Progenitor cell of endocrine pancreas (in vitro differentiated cells): Measurements from ENCODE around the gene GPR45. TPM values are rescaled to one million over a fixed set of nuclear protein-coding genes. Genes with fewer than 3 reads are reported as not detected.

Experiments used
- DNase-seq: peaks from one replicate; pipeline ENCODE4 v3.0.0; 2021; ENCODE audit warnings: low spot score; ENCODE audit not compliant: unreplicated experiment
- H3K27ac Mint-ChIP-seq: 2 replicates; pipeline ENCODE4 v1.8.0; 2021; ENCODE audit warnings: mild to moderate bottlenecking, moderate library complexity, mixed read lengths
- H3K27me3 Mint-ChIP-seq: 2 replicates; pipeline ENCODE4 v1.8.0; 2021; ENCODE audit warnings: mixed read lengths
- H3K36me3 Mint-ChIP-seq: 2 replicates; pipeline ENCODE4 v1.8.0; 2022; ENCODE audit warnings: mixed read lengths; ENCODE audit not compliant: insufficient read depth
- H3K4me1 Mint-ChIP-seq: 2 replicates; pipeline ENCODE4 v1.8.0; 2021; ENCODE audit warnings: low read depth, mixed read lengths
- H3K4me3 Mint-ChIP-seq: 2 replicates; pipeline ENCODE4 v1.8.0; 2021; ENCODE audit warnings: low read depth, mild to moderate bottlenecking, moderate library complexity, mixed read lengths
- H3K9me3 Mint-ChIP-seq: 2 replicates; pipeline ENCODE4 v1.8.0; 2021; ENCODE audit warnings: low read depth, mixed read lengths
- total RNA-seq: library from RNA; stranded (reverse); gene quantifications from 2 replicates; pipeline ENCODE4 v1.2.1, GENCODE V29; 2021
- TF ChIP-seq, protein P1 (sequence below): fragments of 200-600 bp; sonication (generic); IDR thresholded peaks from one replicate; pipeline ENCODE4 v1.5.0; 2021; ENCODE audit warnings: antibody characterized with exemption, mild to moderate bottlenecking; ENCODE audit not compliant: unreplicated experiment

GPR45 gene
- total RNA-seq, 1 donor from 2014 or later, result not detected

DNA sequence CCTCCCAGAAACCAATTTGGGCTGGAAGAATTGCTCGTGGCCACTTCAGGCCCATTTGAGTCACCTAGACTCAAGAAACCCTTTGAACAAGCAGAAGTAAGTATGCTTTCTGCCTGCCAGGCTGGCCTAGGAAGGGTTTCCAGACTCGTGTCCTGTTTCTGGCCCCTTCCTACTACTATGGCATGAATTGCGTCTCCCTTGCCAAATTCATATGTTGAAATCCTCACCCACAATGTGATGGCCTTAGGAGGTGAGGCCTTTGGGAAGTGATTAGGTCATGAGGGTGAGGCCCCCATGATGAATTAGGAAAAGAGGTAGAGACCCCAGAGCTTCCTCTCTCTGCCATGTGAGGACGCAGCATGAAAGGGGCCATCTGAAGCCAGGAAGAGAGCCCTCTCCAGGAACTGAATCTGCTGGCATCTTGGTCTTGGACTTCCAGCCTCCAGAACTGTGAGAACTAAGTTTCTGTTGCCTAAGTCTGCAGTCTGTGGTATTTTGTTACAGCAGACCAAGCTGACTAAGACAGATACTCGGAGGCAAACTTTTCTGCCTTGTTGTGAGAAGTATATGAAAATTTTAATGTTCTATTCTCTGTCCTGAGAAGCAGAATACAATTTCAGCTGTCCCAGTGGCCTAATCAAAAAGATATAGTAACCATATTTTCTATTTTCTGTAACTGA is 13.1 kb downstream of the GPR45 start:
- TF ChIP-seq, protein P1, sequence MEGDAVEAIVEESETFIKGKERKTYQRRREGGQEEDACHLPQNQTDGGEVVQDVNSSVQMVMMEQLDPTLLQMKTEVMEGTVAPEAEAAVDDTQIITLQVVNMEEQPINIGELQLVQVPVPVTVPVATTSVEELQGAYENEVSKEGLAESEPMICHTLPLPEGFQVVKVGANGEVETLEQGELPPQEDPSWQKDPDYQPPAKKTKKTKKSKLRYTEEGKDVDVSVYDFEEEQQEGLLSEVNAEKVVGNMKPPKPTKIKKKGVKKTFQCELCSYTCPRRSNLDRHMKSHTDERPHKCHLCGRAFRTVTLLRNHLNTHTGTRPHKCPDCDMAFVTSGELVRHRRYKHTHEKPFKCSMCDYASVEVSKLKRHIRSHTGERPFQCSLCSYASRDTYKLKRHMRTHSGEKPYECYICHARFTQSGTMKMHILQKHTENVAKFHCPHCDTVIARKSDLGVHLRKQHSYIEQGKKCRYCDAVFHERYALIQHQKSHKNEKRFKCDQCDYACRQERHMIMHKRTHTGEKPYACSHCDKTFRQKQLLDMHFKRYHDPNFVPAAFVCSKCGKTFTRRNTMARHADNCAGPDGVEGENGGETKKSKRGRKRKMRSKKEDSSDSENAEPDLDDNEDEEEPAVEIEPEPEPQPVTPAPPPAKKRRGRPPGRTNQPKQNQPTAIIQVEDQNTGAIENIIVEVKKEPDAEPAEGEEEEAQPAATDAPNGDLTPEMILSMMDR, result no peak
- Mint-ChIP-seq H3K9me3 (peaks cover under 1% of the 10 kb centered on the region), H3K4me3 (no peak overlapping the region), H3K36me3 (peaks cover 2% of the 10 kb centered on the region), H3K4me1 (no peaks in the 10 kb centered on the region), H3K27me3 (no peaks in the 10 kb centered on the region), H3K27ac (no peak overlapping the region)
- no peak for DNase-seq

DNA sequence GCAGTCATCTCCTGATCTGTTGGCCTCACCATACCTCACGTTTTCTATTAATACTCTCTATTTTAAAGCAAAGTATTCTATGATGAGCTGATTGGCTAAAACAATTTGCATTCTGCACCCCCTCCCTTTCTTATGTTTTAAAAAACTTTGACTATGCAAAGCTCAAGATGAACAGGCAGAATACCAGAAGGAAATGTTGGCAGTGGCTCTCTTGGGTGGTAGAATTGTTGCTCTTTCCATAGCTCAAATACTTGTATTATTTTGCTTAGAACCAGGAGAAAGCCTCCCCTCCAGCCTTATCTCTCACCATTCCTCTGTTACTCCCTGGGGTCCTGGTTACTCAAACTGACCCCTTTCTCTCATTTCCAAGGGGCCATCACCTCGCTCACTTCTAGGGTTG is 14.4 kb downstream of the GPR45 start:
- H3K4me1 Mint-ChIP-seq, result no peaks in the 10 kb centered on the region
- TF ChIP-seq, protein P1, result no peak
- H3K36me3 Mint-ChIP-seq, result no peaks in the 10 kb centered on the region
- H3K9me3 Mint-ChIP-seq, result no peaks in the 10 kb centered on the region
- no peaks in the 10 kb centered on the region for H3K27me3 Mint-ChIP-seq
- H3K27ac Mint-ChIP-seq, result no peak overlapping the region
- DNase-seq, result no peak
- H3K4me3 Mint-ChIP-seq, result no peak overlapping the region

DNA sequence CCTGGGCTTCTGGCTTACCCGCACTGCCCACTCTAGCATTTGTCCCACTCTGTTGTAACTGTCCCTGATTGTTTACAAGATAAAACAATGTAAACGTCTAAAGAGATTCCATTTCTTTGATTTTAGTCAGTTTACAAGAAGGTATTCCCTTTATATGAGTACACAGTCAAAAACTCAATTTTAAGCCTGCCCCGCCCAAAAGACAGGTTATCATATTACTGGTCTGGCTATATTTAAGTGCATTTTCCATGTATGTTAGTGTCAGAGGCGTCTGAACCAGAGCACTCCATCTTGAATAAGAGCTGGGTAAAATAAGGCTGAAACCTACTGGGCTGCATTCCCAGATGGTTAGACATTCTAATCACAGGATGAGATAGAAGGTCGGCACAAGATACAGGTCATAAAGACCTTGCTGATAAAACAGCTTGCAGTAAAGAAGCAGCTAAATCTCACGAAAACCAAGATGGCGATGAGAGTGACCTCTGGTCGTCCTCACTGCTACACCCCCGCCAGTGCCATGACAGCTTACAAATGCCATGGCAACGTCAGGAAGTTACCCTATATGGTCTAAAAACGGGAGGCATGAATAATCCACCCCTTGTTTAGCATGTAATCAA is 15.0 kb downstream of the GPR45 start:
- H3K4me3 Mint-ChIP-seq, result no peak overlapping the region
- no peak overlapping the region for H3K27ac Mint-ChIP-seq
- H3K9me3 Mint-ChIP-seq, result no peaks in the 10 kb centered on the region
- no peaks in the 10 kb centered on the region for H3K36me3 Mint-ChIP-seq
- H3K4me1 Mint-ChIP-seq, result no peaks in the 10 kb centered on the region
- H3K27me3 Mint-ChIP-seq, result no peaks in the 10 kb centered on the region
- no peak for DNase-seq
- TF ChIP-seq, protein P1, result no peak

DNA sequence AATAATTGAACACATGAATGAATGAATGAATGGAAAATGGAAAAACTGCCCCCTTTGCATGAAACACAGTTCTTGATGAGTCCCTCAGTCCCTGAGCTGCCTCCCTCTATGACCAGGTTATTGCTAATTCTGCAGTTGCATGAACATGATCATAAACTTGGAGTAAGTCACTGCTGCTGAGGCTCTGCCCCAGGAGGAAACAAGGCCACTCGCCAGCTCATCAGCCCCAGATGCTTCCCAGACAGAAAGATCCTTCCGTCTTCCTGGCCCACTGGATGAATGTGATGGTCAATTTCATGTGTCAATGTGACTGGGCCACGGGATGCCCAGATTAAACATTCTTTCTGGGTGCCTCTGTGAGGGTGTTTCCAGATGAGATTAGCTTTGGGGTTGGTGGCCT is 16.4 kb downstream of the GPR45 start:
- H3K4me3 Mint-ChIP-seq, result no peak overlapping the region
- peaks cover 1% of the 10 kb centered on the region for H3K36me3 Mint-ChIP-seq
- no peak overlapping the region for H3K27ac Mint-ChIP-seq
- no peak for DNase-seq
- no peaks in the 10 kb centered on the region for H3K4me1 Mint-ChIP-seq
- no peaks in the 10 kb centered on the region for H3K9me3 Mint-ChIP-seq
- no peaks in the 10 kb centered on the region for H3K27me3 Mint-ChIP-seq
- TF ChIP-seq, protein P1, result no peak

DNA sequence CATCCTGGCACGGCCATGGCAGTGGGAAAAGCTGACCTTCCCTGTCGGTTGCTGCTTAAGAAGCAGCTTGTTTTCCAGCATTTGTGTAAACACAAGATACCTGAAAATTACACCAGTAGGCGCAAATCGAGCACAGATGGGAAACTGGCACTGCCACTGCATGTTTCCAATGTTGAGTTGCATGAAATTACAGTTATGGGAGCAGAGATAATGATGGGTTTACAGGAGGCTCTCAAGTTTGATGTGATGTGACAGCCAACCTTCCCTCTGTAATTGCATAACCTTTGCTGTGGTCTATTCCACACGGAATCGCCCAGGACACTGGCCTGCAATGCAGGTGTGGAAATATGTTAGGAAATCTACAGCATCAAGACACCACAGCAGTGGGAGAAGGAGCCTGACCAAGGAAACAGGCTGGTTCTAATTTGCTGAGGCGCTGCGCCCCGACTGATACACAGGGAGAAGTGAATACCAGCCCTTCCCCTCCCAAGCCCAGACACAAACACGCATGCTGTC is 17.4 kb downstream of the GPR45 start:
- no peak for DNase-seq
- Mint-ChIP-seq H3K4me1 (no peaks in the 10 kb centered on the region), H3K4me3 (no peak overlapping the region), H3K9me3 (no peaks in the 10 kb centered on the region), H3K27me3 (no peaks in the 10 kb centered on the region), H3K36me3 (peaks cover 1% of the 10 kb centered on the region), H3K27ac (no peak overlapping the region)
- TF ChIP-seq, protein P1, result no peak
